GM23248 (cell line): Measurements from ENCODE around the gene JCAD. TPM values are rescaled to one million over a fixed set of nuclear protein-coding genes. Genes with fewer than 3 reads are reported as not detected.

Source experiments
- DNase-seq: peaks from one replicate; pipeline ENCODE4 v3.0.0-alpha.2; 2015
- H2AFZ ChIP-seq: fragments of 200-600 bp; sonication (generic); 2 replicates; pipeline ENCODE4 v1.6.1; 2016; ENCODE audit warnings: antibody characterized with exemption
- H3F3A ChIP-seq: fragments of 200-600 bp; sonication (generic); 2 replicates; pipeline ENCODE4 v1.6.1; 2016; ENCODE audit warnings: mild to moderate bottlenecking, antibody characterized with exemption, mixed run types; ENCODE audit not compliant: insufficient read depth
- H3K27ac ChIP-seq: fragments of 200-600 bp; sonication (generic); 2 replicates; pipeline ENCODE4 v1.5.1; 2016; ENCODE audit warnings: mild to moderate bottlenecking
- H3K27me3 ChIP-seq: fragments of 200-600 bp; sonication (generic); replicated peaks from 2 replicates; pipeline ENCODE4 v1.6.1; 2016; ENCODE audit warnings: mild to moderate bottlenecking; ENCODE audit not compliant: insufficient read depth
- H3K36me3 ChIP-seq: fragments of 200-600 bp; sonication (generic); 2 replicates; pipeline ENCODE4 v1.6.1; 2016; ENCODE audit warnings: low read depth, mild to moderate bottlenecking
- H3K4me1 ChIP-seq: fragments of 200-600 bp; sonication (generic); 2 replicates; pipeline ENCODE4 v1.6.1; 2016; ENCODE audit warnings: mild to moderate bottlenecking; ENCODE audit not compliant: insufficient read depth
- H3K4me2 ChIP-seq: fragments of 200-600 bp; sonication (generic); one replicate; pipeline ENCODE4 v1.6.1; 2016; ENCODE audit warnings: mild to moderate bottlenecking; ENCODE audit not compliant: unreplicated experiment
- H3K4me3 ChIP-seq: fragments of 200-600 bp; sonication (generic); 2 replicates; pipeline ENCODE4 v1.5.1; 2016; ENCODE audit warnings: mild to moderate bottlenecking
- H3K79me2 ChIP-seq: fragments of 200-600 bp; sonication (generic); 2 replicates; pipeline ENCODE4 v1.6.1; 2016; ENCODE audit warnings: mild to moderate bottlenecking; ENCODE audit not compliant: insufficient read depth
- H3K9ac ChIP-seq: fragments of 200-600 bp; sonication (generic); 2 replicates; pipeline ENCODE4 v1.6.1; 2016; ENCODE audit warnings: mild to moderate bottlenecking
- H3K9me2 ChIP-seq: fragments of 200-600 bp; sonication (generic); 2 replicates; pipeline ENCODE4 v1.6.1; 2016; ENCODE audit warnings: mixed run types, mild to moderate bottlenecking, moderate library complexity; ENCODE audit not compliant: insufficient read depth
- H3K9me3 ChIP-seq: fragments of 200-600 bp; sonication (generic); one replicate; pipeline ENCODE4 v1.6.1; 2017; ENCODE audit warnings: low read depth
- H4K20me1 ChIP-seq: fragments of 200-600 bp; sonication (generic); 2 replicates; pipeline ENCODE4 v1.6.0; 2016; ENCODE audit not compliant: insufficient read depth
- EZH2 ChIP-seq: fragments of 200-600 bp; sonication (generic); IDR thresholded peaks from 2 replicates; pipeline ENCODE4 v1.6.1; 2018; ENCODE audit warnings: antibody characterized with exemption, mild to moderate bottlenecking; ENCODE audit not compliant: insufficient read depth, poor library complexity, severe bottlenecking
- EZH2phosphoT487 ChIP-seq: fragments of 200-600 bp; sonication (generic); IDR thresholded peaks from 2 replicates; pipeline ENCODE4 v1.6.1; 2018; ENCODE audit warnings: antibody characterized with exemption, moderate library complexity, mild to moderate bottlenecking, low read depth; ENCODE audit not compliant: insufficient read depth
- WGBS, 2 experiments: methylation state at CpG; one replicate each; pipeline ENCODE4 v1.1.6; 2015 to 2017; ENCODE audit warnings: low lambda C conversion rate in 2 of 2, low coverage in 1 of 2; ENCODE audit errors: missing lambda C conversion rate in 2 of 2; 5-methylcytosine and 5-hydroxymethylcytosine counted together
- in situ Hi-C: fragments of 300-500 bp; cut with MboI; formaldehyde crosslinking; loops from 2 replicates; pipeline ENCODE4 v1.15.0; 2020
- polyA plus RNA-seq: library from polyadenylated mRNA; unstranded; fragments of >200 nt; fragmentation: Nextera tagmentation; extraction: Ambion mirVana; gene quantifications from 2 replicates; pipeline ENCODE4 v1.2.1, GENCODE V29; 2016
- total RNA-seq: library from RNA; depleted of rRNA; stranded (reverse); fragments of >200 nt; shearing (Covaris generic); gene quantifications from 2 replicates; pipeline ENCODE4 v1.2.3, GENCODE V29; 2014

JCAD gene
- total and polyA plus RNA-seq, 2 experiments from 2014 or later, result 17.1 to 24.3 TPM

DNA sequence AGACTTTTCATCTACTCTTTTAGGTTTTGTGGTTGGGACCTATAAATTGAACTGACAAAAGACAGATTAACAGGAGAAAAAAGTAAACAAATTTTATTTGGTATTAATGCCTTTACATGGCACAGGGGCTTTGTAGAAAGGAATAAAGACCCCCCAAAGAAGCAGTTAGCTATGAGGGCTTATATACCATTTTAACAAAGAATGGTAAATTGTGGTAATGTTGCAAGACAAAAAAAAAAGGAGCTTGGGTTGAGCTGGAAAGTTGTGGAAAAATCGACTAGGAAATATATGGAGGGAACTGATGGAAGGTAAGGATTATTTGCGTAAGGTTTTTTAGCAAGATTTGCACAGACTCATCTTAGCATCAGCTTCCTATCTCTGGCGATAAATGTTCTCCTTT is 84.6 kb downstream of the JCAD start:
- no peak overlapping the region for H2AFZ ChIP-seq
- no peak overlapping the region for H3K9ac ChIP-seq
- no peaks in the 10 kb centered on the region for H3K9me3 ChIP-seq
- no peaks in the 10 kb centered on the region for H3K36me3 ChIP-seq
- H3K27me3 ChIP-seq, result 0 out of 2 replicates have a peak, but pooled peaks cover 9% of the 10 kb centered on the region
- H4K20me1 ChIP-seq, result no peaks in the 10 kb centered on the region
- TF ChIP-seq EZH2, result no peak
- TF ChIP-seq EZH2phosphoT487, result no peak
- H3K4me1 ChIP-seq, result no peaks in the 10 kb centered on the region
- H3K79me2 ChIP-seq, result no peaks in the 10 kb centered on the region
- no peak overlapping the region for H3K4me2 ChIP-seq
- no peak overlapping the region for H3K4me3 ChIP-seq
- H3F3A ChIP-seq, result no peaks in the 10 kb centered on the region
- H3K27ac ChIP-seq, result no peak overlapping the region
- WGBS, 2 experiments, result 61 to 68% methylated on average over 3 of the region's 3 CpGs
- in situ Hi-C loops, result no loop called here
- no peaks in the 10 kb centered on the region for H3K9me2 ChIP-seq
- DNase-seq, result no peak

DNA sequence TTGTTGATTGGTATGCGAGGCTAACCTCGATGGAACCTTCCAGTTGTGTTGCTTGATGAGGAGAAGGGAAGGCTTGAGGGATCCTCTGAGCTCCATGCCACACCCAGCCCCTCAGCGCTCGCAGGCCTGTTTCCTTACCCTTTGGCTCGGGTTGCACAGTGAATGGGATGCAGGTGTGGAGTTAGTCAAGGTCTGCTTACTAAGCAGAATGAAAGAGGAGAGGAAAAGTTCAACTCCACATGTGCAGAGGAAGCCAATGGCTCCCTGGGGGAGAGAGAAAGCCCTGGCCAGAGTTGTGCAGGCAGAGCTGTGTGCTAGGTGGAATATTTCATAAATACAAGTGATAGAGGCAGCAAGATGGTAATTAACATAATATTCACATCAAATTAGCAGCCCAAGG is 85.5 kb downstream of the JCAD start:
- Histone ChIP-seq H3K27me3 (0 out of 2 replicates have a peak, but pooled peaks cover 9% of the 10 kb centered on the region), H3K9me2 (no peaks in the 10 kb centered on the region), H3K9ac (no peak overlapping the region), H3K4me3 (no peak overlapping the region), H3K27ac (no peak overlapping the region), H4K20me1 (no peaks in the 10 kb centered on the region), H2AFZ (no peak overlapping the region), H3K4me1 (no peaks in the 10 kb centered on the region), H3K4me2 (no peak overlapping the region), H3K36me3 (no peaks in the 10 kb centered on the region), H3K9me3 (no peaks in the 10 kb centered on the region), H3F3A (no peaks in the 10 kb centered on the region), H3K79me2 (no peaks in the 10 kb centered on the region)
- TF ChIP-seq EZH2phosphoT487 (no peak), EZH2 (no peak)
- in situ Hi-C loops, result no loop called here
- WGBS, 2 experiments, result 46 to 61% methylated on average over 5 of the region's 5 CpGs
- DNase-seq, result no peak

DNA sequence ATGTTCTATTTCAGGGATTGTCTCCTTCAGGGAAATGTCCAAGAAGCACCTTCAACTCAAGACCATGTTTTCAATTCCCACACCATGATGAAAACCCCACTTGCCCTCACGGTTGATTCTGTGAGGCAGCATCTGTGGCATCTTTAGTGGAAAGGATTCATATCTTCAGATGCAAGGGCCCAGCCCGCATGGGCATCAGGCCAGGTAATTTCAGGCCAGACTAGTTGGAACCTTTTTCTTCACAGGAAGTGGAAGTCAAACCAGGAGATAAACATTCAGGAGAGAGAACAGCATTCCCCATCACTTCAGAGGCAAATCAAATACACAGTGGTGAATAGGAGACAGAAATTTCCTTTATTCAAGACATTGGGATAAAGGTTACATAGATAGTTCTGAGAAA is 88.8 kb downstream of the JCAD start:
- Histone ChIP-seq H3K27me3 (0 out of 2 replicates have a peak, but pooled peaks cover 9% of the 10 kb centered on the region), H4K20me1 (no peaks in the 10 kb centered on the region), H3K9me3 (no peaks in the 10 kb centered on the region), H3F3A (no peaks in the 10 kb centered on the region), H3K9ac (no peak overlapping the region), H2AFZ (no peak overlapping the region), H3K9me2 (no peaks in the 10 kb centered on the region), H3K4me2 (no peak overlapping the region), H3K79me2 (no peaks in the 10 kb centered on the region), H3K27ac (no peak overlapping the region), H3K36me3 (no peaks in the 10 kb centered on the region), H3K4me3 (no peak overlapping the region), H3K4me1 (no peaks in the 10 kb centered on the region)
- WGBS, 2 experiments, result 72 to 73% methylated on average over 2 of the region's 2 CpGs
- no peak for DNase-seq
- in situ Hi-C loops, result no loop called here
- TF ChIP-seq EZH2phosphoT487 (no peak), EZH2 (no peak)

DNA sequence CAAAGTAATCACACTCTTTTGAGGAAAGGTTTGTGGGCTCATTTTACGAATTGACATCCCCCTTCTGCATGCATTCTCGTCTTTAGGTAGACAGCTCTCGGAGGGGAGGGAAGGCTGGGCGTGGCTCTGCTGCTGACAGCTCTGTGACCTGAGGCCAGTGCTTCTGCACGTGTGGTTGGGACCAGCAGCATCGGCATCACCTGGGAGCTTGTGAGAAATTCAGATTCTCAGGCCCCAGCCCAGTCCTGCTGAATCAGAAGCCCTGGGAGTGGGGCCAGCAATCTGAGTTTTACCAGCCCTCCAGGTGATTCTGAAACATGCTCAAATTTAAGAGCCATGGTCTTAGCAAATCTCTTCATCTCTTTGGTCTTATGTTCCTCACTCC is 89.4 kb downstream of the JCAD start:
- H3F3A ChIP-seq, result no peaks in the 10 kb centered on the region
- in situ Hi-C loops, result no loop called here
- no peak overlapping the region for H3K4me2 ChIP-seq
- WGBS, 2 experiments, result 68 to 71% methylated on average over 6 of the region's 6 CpGs
- no peaks in the 10 kb centered on the region for H3K79me2 ChIP-seq
- no peaks in the 10 kb centered on the region for H3K9me2 ChIP-seq
- no peak overlapping the region for H3K9ac ChIP-seq
- H3K4me1 ChIP-seq, result no peaks in the 10 kb centered on the region
- H4K20me1 ChIP-seq, result no peaks in the 10 kb centered on the region
- H3K27me3 ChIP-seq, result 0 out of 2 replicates have a peak, but pooled peaks cover 9% of the 10 kb centered on the region
- DNase-seq, result no peak
- H3K9me3 ChIP-seq, result no peaks in the 10 kb centered on the region
- H3K27ac ChIP-seq, result no peak overlapping the region
- no peak overlapping the region for H2AFZ ChIP-seq
- TF ChIP-seq EZH2 (no peak), EZH2phosphoT487 (no peak)
- H3K4me3 ChIP-seq, result no peak overlapping the region
- H3K36me3 ChIP-seq, result no peaks in the 10 kb centered on the region
